Common myeloid progenitor, CD34-positive (primary cell): ENCODE results near the gene MACROD2.
"Not testable (repeated sequence)": the region's sequence is repeated elsewhere in the genome, so short reads cannot be mapped to it uniquely, and the experiment has no call there.

Experiments
- CTCF ChIA-PET: fragments of 350-600 bp; sonication (Branson Sonifier 250); formaldehyde crosslinking; loops from one replicate; lab custom pipeline; 2021; ENCODE audit warnings: antibody characterized with exemption; lab: Charles Lee
- POLR2A ChIA-PET: fragments of 350-600 bp; sonication (Branson Sonifier 250); formaldehyde crosslinking; loops from one replicate; lab custom pipeline; 2021; ENCODE audit warnings: antibody characterized with exemption; lab: Charles Lee
- DNase-seq, 3 donors: peaks; one replicate each; pipeline versions ENCODE4 v3.0.0 to v3.0.0-alpha.2; 2013
- H3K27ac ChIP-seq, 2 experiments: 1 replicate in 1 of 2; 2 replicates in 1 of 2; pipeline ENCODE4 v1.7.0; 2013; ENCODE audit warnings: inconsistent platforms in 2 of 2, low read length in 2 of 2, mild to moderate bottlenecking in 2 of 2, low read depth in 1 of 2, moderate library complexity in 1 of 2; ENCODE audit not compliant: severe bottlenecking in 2 of 2, insufficient read depth in 1 of 2, poor library complexity in 1 of 2
- H3K27me3 ChIP-seq, 5 experiments: replicated peaks in 2 of 5; 1 replicate in 3 of 5; 2 replicates in 2 of 5; pipeline versions ENCODE4 v1.6.1 to v1.7.0; 2013; ENCODE audit warnings: low read length in 4 of 5, mild to moderate bottlenecking in 2 of 5, moderate library complexity in 2 of 5, inconsistent platforms in 1 of 5; ENCODE audit not compliant: insufficient read depth in 5 of 5, control insufficient read depth in 4 of 5
- H3K36me3 ChIP-seq, 4 experiments: 1 replicate in 2 of 4; 2 replicates in 2 of 4; pipeline versions ENCODE4 v1.6.1 to v1.7.0; 2013; ENCODE audit warnings: low read length in 3 of 4, control low read depth in 1 of 4, mild to moderate bottlenecking in 1 of 4; ENCODE audit not compliant: control insufficient read depth in 4 of 4, insufficient read depth in 4 of 4
- H3K4me1 ChIP-seq, 4 experiments: 1 replicate in 3 of 4; 2 replicates in 1 of 4; pipeline versions ENCODE4 v1.6.1 to v1.7.1; 2013; ENCODE audit warnings: low read length in 3 of 4, mild to moderate bottlenecking in 3 of 4, control low read depth in 1 of 4, inconsistent platforms in 1 of 4, moderate library complexity in 1 of 4; ENCODE audit not compliant: control insufficient read depth in 4 of 4, insufficient read depth in 4 of 4; ENCODE audit errors: control extremely low read depth in 1 of 4
- H3K4me3 ChIP-seq, 7 experiments: 1 replicate in 4 of 7; 2 replicates in 3 of 7; pipeline versions ENCODE4 v1.5.1 to v1.7.0; 2013; ENCODE audit warnings: mild to moderate bottlenecking in 7 of 7, low read length in 6 of 7, moderate library complexity in 6 of 7, inconsistent platforms in 2 of 7, low read depth in 2 of 7, control low read depth in 1 of 7; ENCODE audit not compliant: insufficient read depth in 4 of 7, control insufficient read depth in 1 of 7; ENCODE audit errors: extremely low read depth in 1 of 7
- H3K9me3 ChIP-seq, 5 experiments: 1 replicate in 4 of 5; 2 replicates in 1 of 5; pipeline versions ENCODE4 v1.6.1 to v1.7.1; 2013; ENCODE audit warnings: low read length in 4 of 5, mild to moderate bottlenecking in 2 of 5, inconsistent platforms in 1 of 5, low read depth in 1 of 5, moderate library complexity in 1 of 5; ENCODE audit not compliant: control insufficient read depth in 4 of 5, insufficient read depth in 2 of 5; ENCODE audit errors: control extremely low read depth in 1 of 5
- WGBS: methylation state at CpG from one replicate; pipeline ENCODE4 v1.1.5; 2013; ENCODE audit not compliant: insufficient coverage; 5-methylcytosine and 5-hydroxymethylcytosine counted together

MACROD2 gene

GRCh38 chr20:16011056-16011455 is 2015.7 kb downstream of the MACROD2 start:
- Histone ChIP-seq H3K27me3 (no peaks in the 10 kb centered on the region), H3K36me3 (no peaks in the 10 kb centered on the region), H3K4me1 (peaks cover 0 to 7% (median 4%) of the 10 kb centered on the region in 4 experiments), H3K9me3 (peaks cover 0 to 2% (median 0%) of the 10 kb centered on the region in 5 experiments), H3K27ac (no peak overlapping the region), H3K4me3 (no peak overlapping the region)
- ChIA-PET CTCF (interaction anchor here (0.9 kb wide), 1 partner anchor 16 kb away, joined by 3 read pairs; no protein-coding TSS in a partner anchor), POLR2A (no interaction called here)
- no peak for DNase-seq
- 97% methylated on average over 6 of the region's 6 CpGs for WGBS

- no peak overlapping the region for H3K4me3 ChIP-seq
- H3K36me3 ChIP-seq = no peaks in the 10 kb centered on the region
- POLR2A ChIA-PET = no interaction called here
- no peaks in the 10 kb centered on the region for H3K27me3 ChIP-seq
- CTCF ChIA-PET = interaction anchor here (0.9 kb wide), 1 partner anchor 16 kb away, joined by 3 read pairs; no protein-coding TSS in a partner anchor
- peaks cover 0 to 7% (median 1%) of the 10 kb centered on the region in 4 experiments for H3K4me1 ChIP-seq
- peaks cover 0 to 2% (median 0%) of the 10 kb centered on the region in 5 experiments for H3K9me3 ChIP-seq
- no peak overlapping the region for H3K27ac ChIP-seq
- WGBS = 98% methylated on average over 5 of the region's 5 CpGs
- DNase-seq = no peak
Observed at GRCh38 chr20:16011519-16011918, 2016.2 kb downstream of the MACROD2 start.

GRCh38 chr20:16012934-16013333 is 2017.6 kb downstream of the MACROD2 start:
- H3K9me3 ChIP-seq, POLR2A ChIA-PET, H3K27me3 ChIP-seq, H3K4me1 ChIP-seq, H3K36me3 ChIP-seq, H3K4me3 ChIP-seq, DNase-seq, H3K27ac ChIP-seq: not testable (repeated sequence)
- CTCF ChIA-PET = interaction anchor here (0.6 kb wide), 1 partner anchor 24 kb away, joined by 3 read pairs; no protein-coding TSS in a partner anchor
- 100% methylated on average over 3 of the region's 6 CpGs for WGBS

- H3K4me3 ChIP-seq = no peak overlapping the region
- ChIA-PET POLR2A (no interaction called here), CTCF (no interaction called here)
- WGBS = no CpG with 5 or more reads among the region's 4 CpGs
- no peaks in the 10 kb centered on the region for H3K27me3 ChIP-seq
- H3K36me3 ChIP-seq = no peaks in the 10 kb centered on the region
- no peaks in the 10 kb centered on the region for H3K4me1 ChIP-seq
- DNase-seq = no peak
- H3K9me3 ChIP-seq = peaks cover 0 to 2% (median 0%) of the 10 kb centered on the region in 5 experiments
- H3K27ac ChIP-seq = no peak overlapping the region
Observed at GRCh38 chr20:16013631-16014030, 2018.3 kb downstream of the MACROD2 start.

- H3K4me3 ChIP-seq = no peak overlapping the region
- H3K9me3 ChIP-seq = peaks cover 0 to 2% (median 0%) of the 10 kb centered on the region in 5 experiments
- H3K4me1 ChIP-seq = no peaks in the 10 kb centered on the region
- 100% methylated on average over 1 of the region's 2 CpGs for WGBS
- POLR2A ChIA-PET = no interaction called here
- CTCF ChIA-PET = no interaction called here
- H3K27ac ChIP-seq = no peak overlapping the region
- no peak for DNase-seq
- H3K27me3 ChIP-seq = no peaks in the 10 kb centered on the region
- H3K36me3 ChIP-seq = no peaks in the 10 kb centered on the region
Observed at GRCh38 chr20:16014436-16014835, 2019.1 kb downstream of the MACROD2 start.

- WGBS = 100% methylated on average over 1 of the region's 1 CpG
- Histone ChIP-seq H3K4me1 (no peaks in the 10 kb centered on the region), H3K4me3 (no peak overlapping the region), H3K36me3 (no peaks in the 10 kb centered on the region), H3K27me3 (no peaks in the 10 kb centered on the region), H3K27ac (no peak overlapping the region), H3K9me3 (no peaks in the 10 kb centered on the region)
- no peak for DNase-seq
- ChIA-PET POLR2A (no interaction called here), CTCF (no interaction called here)
Observed at GRCh38 chr20:16017656-16018055, 2022.3 kb downstream of the MACROD2 start.

GRCh38 chr20:16018881-16019280 is 2023.6 kb downstream of the MACROD2 start:
- DNase-seq = no peak
- Histone ChIP-seq H3K4me3 (no peak overlapping the region), H3K4me1 (peaks cover 0 to 2% (median under 1%) of the 10 kb centered on the region in 4 experiments), H3K27me3 (no peaks in the 10 kb centered on the region), H3K9me3 (no peaks in the 10 kb centered on the region), H3K27ac (no peak overlapping the region), H3K36me3 (no peaks in the 10 kb centered on the region)
- CTCF ChIA-PET = no interaction called here
- POLR2A ChIA-PET = no interaction called here
